Progenitor cell of endocrine pancreas (in vitro differentiated cells): ENCODE data around the gene SGCA. TPM values are rescaled to one million over a fixed set of nuclear protein-coding genes. Genes with fewer than 3 reads are reported as not detected.

Experiments
- DNase-seq: peaks from one replicate; pipeline ENCODE4 v3.0.0; 2021; ENCODE audit warnings: low spot score; ENCODE audit not compliant: unreplicated experiment
- H3K27ac Mint-ChIP-seq: 2 replicates; pipeline ENCODE4 v1.8.0; 2021; ENCODE audit warnings: mild to moderate bottlenecking, moderate library complexity, mixed read lengths
- H3K27me3 Mint-ChIP-seq: 2 replicates; pipeline ENCODE4 v1.8.0; 2021; ENCODE audit warnings: mixed read lengths
- H3K36me3 Mint-ChIP-seq: 2 replicates; pipeline ENCODE4 v1.8.0; 2022; ENCODE audit warnings: mixed read lengths; ENCODE audit not compliant: insufficient read depth
- H3K4me1 Mint-ChIP-seq: 2 replicates; pipeline ENCODE4 v1.8.0; 2021; ENCODE audit warnings: low read depth, mixed read lengths
- H3K4me3 Mint-ChIP-seq: 2 replicates; pipeline ENCODE4 v1.8.0; 2021; ENCODE audit warnings: low read depth, mild to moderate bottlenecking, moderate library complexity, mixed read lengths
- H3K9me3 Mint-ChIP-seq: 2 replicates; pipeline ENCODE4 v1.8.0; 2021; ENCODE audit warnings: low read depth, mixed read lengths
- total RNA-seq: library from RNA; stranded (reverse); gene quantifications from 2 replicates; pipeline ENCODE4 v1.2.1, GENCODE V29; 2021
- TF ChIP-seq, protein P1 (sequence below): fragments of 200-600 bp; sonication (generic); IDR thresholded peaks from one replicate; pipeline ENCODE4 v1.5.0; 2021; ENCODE audit warnings: antibody characterized with exemption, mild to moderate bottlenecking; ENCODE audit not compliant: unreplicated experiment

Gene SGCA
- total RNA-seq, 1 donor from 2014 or later, result not detected

DNA sequence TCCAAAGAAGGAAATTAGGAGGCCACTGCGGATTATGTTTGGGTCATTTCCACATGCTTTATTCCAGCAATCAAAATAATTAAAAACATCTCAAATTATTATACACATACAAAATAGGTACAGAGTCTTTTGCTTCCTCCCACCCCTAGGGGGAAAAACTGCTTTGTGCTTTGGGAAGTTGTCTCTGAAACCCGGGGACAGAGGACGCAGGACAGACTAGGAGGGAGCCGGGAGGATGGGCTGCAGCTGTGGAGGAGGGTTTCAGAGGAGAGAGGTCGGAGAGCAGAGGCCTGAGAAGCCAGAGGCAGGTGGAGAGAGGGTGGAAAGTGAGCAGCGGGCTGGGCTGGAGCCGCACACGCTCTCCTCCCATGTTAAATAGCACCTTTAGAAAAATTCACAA lies 18.3 kb downstream of the SGCA start:
- no peak overlapping the region for H3K27ac Mint-ChIP-seq
- peaks cover 4% of the 10 kb centered on the region for H3K4me1 Mint-ChIP-seq
- H3K27me3 Mint-ChIP-seq, result peaks cover 30% of the 10 kb centered on the region
- no peak overlapping the region for H3K4me3 Mint-ChIP-seq
- no peak for DNase-seq
- TF ChIP-seq, protein P1, sequence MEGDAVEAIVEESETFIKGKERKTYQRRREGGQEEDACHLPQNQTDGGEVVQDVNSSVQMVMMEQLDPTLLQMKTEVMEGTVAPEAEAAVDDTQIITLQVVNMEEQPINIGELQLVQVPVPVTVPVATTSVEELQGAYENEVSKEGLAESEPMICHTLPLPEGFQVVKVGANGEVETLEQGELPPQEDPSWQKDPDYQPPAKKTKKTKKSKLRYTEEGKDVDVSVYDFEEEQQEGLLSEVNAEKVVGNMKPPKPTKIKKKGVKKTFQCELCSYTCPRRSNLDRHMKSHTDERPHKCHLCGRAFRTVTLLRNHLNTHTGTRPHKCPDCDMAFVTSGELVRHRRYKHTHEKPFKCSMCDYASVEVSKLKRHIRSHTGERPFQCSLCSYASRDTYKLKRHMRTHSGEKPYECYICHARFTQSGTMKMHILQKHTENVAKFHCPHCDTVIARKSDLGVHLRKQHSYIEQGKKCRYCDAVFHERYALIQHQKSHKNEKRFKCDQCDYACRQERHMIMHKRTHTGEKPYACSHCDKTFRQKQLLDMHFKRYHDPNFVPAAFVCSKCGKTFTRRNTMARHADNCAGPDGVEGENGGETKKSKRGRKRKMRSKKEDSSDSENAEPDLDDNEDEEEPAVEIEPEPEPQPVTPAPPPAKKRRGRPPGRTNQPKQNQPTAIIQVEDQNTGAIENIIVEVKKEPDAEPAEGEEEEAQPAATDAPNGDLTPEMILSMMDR, result no peak
- H3K9me3 Mint-ChIP-seq, result no peaks in the 10 kb centered on the region
- peaks cover 3% of the 10 kb centered on the region for H3K36me3 Mint-ChIP-seq

DNA sequence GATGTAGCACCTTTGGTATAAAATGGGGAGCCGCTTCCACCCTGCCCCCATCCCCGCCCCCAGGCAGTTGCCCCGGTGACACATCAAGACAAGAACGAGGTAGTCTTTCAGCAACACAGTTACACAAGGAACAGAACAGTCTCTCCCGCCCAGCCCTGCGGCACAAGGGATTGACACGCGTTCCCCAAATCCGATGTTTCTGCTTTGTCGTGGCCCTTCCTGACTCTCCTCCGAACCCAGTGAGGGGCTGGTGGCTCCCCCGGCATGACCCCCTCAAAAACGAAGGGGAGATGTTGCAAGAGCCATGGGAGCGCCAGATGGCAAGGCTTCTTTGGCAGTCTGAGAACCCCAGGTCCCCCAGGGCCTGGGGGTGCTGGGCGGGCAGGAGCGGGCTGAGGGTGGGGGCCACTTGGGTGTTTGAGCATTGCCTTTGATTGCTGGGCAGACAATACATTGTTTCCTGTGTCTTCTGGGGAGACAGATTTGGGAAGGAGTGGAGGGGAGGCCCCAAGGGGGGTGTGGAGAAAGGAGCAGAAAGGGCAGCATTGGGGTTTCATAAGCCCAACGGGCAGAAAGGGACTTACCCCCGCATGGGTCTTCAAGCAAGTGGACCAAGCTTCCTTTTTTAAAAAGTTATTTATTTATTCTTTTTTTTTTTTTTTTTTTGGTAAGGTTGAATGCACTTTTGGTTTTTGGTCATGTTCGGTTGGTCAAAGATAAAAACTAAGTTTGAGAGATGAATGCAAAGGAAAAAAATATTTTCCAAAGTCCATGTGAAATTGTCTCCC lies 19.0 kb downstream of the SGCA start:
- Mint-ChIP-seq H3K9me3 (no peaks in the 10 kb centered on the region), H3K4me3 (no peak overlapping the region), H3K4me1 (peaks cover 4% of the 10 kb centered on the region), H3K36me3 (peaks cover 3% of the 10 kb centered on the region), H3K27me3 (peaks cover 27% of the 10 kb centered on the region), H3K27ac (no peak overlapping the region)
- DNase-seq, result no peak
- TF ChIP-seq, protein P1, result no peak

DNA sequence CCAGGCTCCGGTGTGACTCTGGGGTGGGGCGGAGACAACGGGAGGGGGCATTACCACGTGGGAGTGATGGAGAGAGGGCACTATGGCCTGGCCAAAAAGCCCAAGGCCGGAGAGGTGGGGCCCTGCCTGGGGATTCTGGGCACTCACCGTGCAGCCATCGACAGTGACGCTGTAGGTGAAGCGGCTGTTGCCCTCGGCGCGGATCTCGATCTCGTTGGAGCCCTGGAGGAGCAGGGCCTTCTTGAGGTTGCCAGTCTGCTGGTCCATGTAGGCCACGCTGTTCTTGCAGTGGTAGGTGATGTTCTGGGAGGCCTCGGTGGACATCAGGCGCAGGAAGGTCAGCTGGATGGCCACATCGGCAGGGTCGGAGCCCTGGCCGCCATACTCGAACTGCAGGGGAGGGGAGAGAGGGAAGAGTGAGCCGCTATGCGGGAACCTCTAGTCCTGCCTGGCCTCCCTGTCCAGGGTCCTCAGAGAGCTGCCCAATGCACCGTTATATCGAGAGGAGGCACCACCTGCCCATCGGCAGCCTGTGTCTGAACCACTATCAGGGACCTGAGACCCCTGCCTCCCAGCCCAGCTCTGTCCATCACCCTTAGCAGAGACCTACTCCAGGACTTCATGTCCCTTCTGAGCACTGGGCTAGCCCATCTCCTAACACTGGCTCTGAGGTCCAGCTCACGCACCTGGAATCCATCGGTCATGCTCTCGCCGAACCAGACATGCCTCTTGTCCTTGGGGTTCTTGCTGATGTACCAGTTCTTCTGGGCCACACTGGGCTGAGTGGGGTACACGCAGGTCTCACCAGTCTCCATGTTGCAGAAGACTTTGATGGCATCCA lies 20.0 kb downstream of the SGCA start:
- H3K4me3 Mint-ChIP-seq, result no peak overlapping the region
- peaks cover 4% of the 10 kb centered on the region for H3K4me1 Mint-ChIP-seq
- peaks cover 22% of the 10 kb centered on the region for H3K27me3 Mint-ChIP-seq
- no peak overlapping the region for H3K27ac Mint-ChIP-seq
- H3K36me3 Mint-ChIP-seq, result peaks cover 3% of the 10 kb centered on the region
- DNase-seq, result no peak
- no peaks in the 10 kb centered on the region for H3K9me3 Mint-ChIP-seq
- TF ChIP-seq, protein P1, result no peak

DNA sequence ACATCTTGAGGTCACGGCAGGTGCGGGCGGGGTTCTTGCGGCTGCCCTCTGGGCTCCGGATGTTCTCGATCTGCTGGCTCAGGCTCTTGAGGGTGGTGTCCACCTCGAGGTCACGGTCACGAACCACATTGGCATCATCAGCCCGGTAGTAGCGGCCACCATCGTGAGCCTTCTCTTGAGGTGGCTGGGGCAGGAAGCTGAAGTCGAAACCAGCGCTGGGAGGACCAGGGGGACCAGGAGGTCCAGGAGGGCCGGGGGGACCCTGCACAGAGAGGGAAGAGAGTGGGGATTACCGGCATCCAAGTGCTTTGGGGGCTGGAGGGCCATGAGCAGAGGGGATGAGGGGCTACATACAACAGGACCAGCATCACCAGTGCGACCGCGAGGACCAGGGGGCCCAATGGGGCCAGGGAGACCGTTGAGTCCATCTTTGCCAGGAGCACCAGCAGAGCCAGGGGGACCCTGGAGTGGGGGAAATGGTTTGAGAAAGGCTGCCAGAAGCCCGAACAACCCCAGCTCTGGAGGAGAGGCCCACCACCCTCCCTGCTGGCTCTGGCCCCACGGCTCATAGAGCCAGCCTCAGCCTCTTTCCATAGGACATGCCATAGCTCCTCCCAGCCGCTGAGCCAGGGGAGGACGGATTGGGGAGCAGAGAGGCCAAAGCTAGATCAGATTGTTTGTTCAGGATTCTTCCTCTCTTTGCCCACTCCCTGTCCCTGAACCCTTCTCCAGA lies 21.0 kb downstream of the SGCA start:
- Mint-ChIP-seq H3K4me1 (peaks cover 2% of the 10 kb centered on the region), H3K36me3 (peaks cover 3% of the 10 kb centered on the region), H3K4me3 (no peak overlapping the region), H3K27ac (no peak overlapping the region), H3K27me3 (peaks cover 17% of the 10 kb centered on the region), H3K9me3 (no peaks in the 10 kb centered on the region)
- TF ChIP-seq, protein P1, result no peak
- no peak for DNase-seq

DNA sequence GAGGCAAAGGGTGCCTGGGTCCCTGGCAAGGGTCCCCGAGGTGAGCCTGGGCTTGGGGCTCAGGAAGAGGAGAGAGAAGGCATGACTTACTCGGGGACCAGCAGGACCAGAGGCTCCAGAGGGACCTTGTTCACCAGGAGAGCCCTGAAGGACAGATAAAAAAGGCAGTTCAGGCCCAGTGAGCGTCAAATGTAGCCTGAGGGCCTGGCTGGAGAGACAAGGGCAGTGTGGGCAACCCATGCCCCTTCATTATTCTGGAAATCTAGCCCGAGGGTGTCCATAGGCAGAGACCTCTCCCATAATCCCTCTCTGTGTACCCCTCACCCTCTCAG lies 21.6 kb downstream of the SGCA start:
- no peak for DNase-seq
- TF ChIP-seq, protein P1, result no peak
- peaks cover 14% of the 10 kb centered on the region for H3K27me3 Mint-ChIP-seq
- no peaks in the 10 kb centered on the region for H3K9me3 Mint-ChIP-seq
- no peak overlapping the region for H3K4me3 Mint-ChIP-seq
- peaks cover 2% of the 10 kb centered on the region for H3K4me1 Mint-ChIP-seq
- peaks cover 3% of the 10 kb centered on the region for H3K36me3 Mint-ChIP-seq
- H3K27ac Mint-ChIP-seq, result no peak overlapping the region
